ENCODE results near the gene KIAA0586. TPM values are rescaled to one million over a fixed set of nuclear protein-coding genes. Genes with fewer than 3 reads are reported as not detected.

KIAA0586 gene
- total and polyA plus RNA-seq, 9 of the 15 experiments (the other 6 are each of a cell fraction or from before 2014, with no cell fraction given) = 11.2 to 30.9 (median 22.6) TPM

DNA sequence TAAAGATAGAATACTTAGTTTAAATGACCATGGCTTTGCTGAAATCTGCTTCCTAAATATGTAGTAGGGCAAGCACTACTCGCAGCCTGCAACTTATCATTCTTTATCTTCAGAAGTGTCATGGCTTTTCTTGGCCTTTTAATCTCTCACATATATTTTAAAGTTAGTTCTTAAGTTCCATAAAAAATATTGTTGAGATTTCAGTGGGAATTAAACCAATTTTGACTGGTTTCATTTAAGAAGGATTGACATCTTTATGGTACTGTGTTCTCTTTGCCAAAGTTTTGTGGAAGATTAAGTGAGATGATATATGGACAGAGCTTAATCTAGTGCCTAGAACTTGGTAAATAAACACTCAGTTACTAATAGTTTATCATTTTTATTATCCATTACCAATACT is 56.7 kb downstream of the KIAA0586 start:
- Histone ChIP-seq H3K9me3 (replicated peaks; ENCODE audit: control insufficient read depth, insufficient read depth, low read depth, low read length) (no peaks in the 10 kb centered on the region), H3K4me2 (ENCODE audit: insufficient read depth, low read length) (no peak overlapping the region), H3K9me1 (ENCODE audit: control insufficient read depth, insufficient read depth, low read length) (no peaks in the 10 kb centered on the region), H3K9ac (ENCODE audit: insufficient read depth in 1 of 2, low read depth in 2 of 2, low read length in 2 of 2) (no peak overlapping the region), H3K36me3 (ENCODE audit: control insufficient read depth, insufficient read depth, low read length) (peaks cover 22% of the 10 kb centered on the region; the same call in 2 of the 3 replicates), H3K79me2 (ENCODE audit: control insufficient read depth, insufficient read depth, low read length) (no peaks in the 10 kb centered on the region), H3K4me1 (replicated peaks in 1 of 2; ENCODE audit: control insufficient read depth in 2 of 2, insufficient read depth in 2 of 2, low read length in 2 of 2) (no peaks in the 10 kb centered on the region), H2AFZ (ENCODE audit: low read depth, low read length) (no peak overlapping the region), H4K20me1 (replicated peaks; ENCODE audit: control insufficient read depth, insufficient read depth, low read length) (no peaks in the 10 kb centered on the region), H3K27ac (ENCODE audit: extremely low read depth, low read depth, low read length) (no peak overlapping the region), H3K27me3 (ENCODE audit: control insufficient read depth in 2 of 2, insufficient read depth in 2 of 2, low read length in 2 of 2) (no peaks in the 10 kb centered on the region), H3K4me3 (no peak overlapping the region)
- ChIA-PET POLR2A (no interaction called here), CTCF (ENCODE audit: low intra/inter-chr PET ratio) (no interaction called here)
- FAIRE-seq (no peak), ATAC-seq (no peak), DNase-seq (ENCODE audit: extremely low read depth in 1 of 4, low spot score in 3 of 4) (no peak)
- 23% methylated on average over 1 of the region's 1 CpG for WGBS (ENCODE audit: insufficient coverage, low coverage, missing lambda C conversion rate)
- intact Hi-C loops (cut with micrococcal nuclease) (no loop called here), in situ Hi-C loops (cut with MboI) (no loop called here)
- BruUV-seq (replicated peaks) = no TSS peak
- TF ChIP-seq CREBBP (IDR thresholded peaks at IDR 0.05; ENCODE audit: low read depth, low read length) (no peak), ZNF444 (CRISPR knock-in tag; IDR thresholded peaks at IDR 0.05) (no peak), POLR2AphosphoS2 (IDR thresholded peaks at IDR 0.05; ENCODE audit: low read length) (no peak), SRSF3 (IDR thresholded peaks at IDR 0.05; ENCODE audit: insufficient read depth, low read length) (no peak)

GRCh38 chr14:58488550-58488949 is 61.0 kb downstream of the KIAA0586 start:
- Histone ChIP-seq H3K36me3 (ENCODE audit: control insufficient read depth, insufficient read depth, low read length) (peaks cover 41% of the 10 kb centered on the region), H4K20me1 (replicated peaks; ENCODE audit: control insufficient read depth, insufficient read depth, low read length) (no peaks in the 10 kb centered on the region), H3K79me2 (ENCODE audit: control insufficient read depth, insufficient read depth, low read length) (no peaks in the 10 kb centered on the region), H2AFZ (ENCODE audit: low read depth, low read length) (no peak overlapping the region), H3K4me1 (replicated peaks in 1 of 2; ENCODE audit: control insufficient read depth in 2 of 2, insufficient read depth in 2 of 2, low read length in 2 of 2) (no peaks in the 10 kb centered on the region), H3K9ac (ENCODE audit: insufficient read depth in 1 of 2, low read depth in 2 of 2, low read length in 2 of 2) (no peak overlapping the region), H3K9me3 (replicated peaks; ENCODE audit: control insufficient read depth, insufficient read depth, low read depth, low read length) (no peaks in the 10 kb centered on the region), H3K9me1 (ENCODE audit: control insufficient read depth, insufficient read depth, low read length) (no peaks in the 10 kb centered on the region), H3K4me2 (ENCODE audit: insufficient read depth, low read length) (no peak overlapping the region), H3K27ac (ENCODE audit: extremely low read depth, low read depth, low read length) (no peak overlapping the region), H3K4me3 (no peak overlapping the region), H3K27me3 (ENCODE audit: control insufficient read depth in 2 of 2, insufficient read depth in 2 of 2, low read length in 2 of 2) (no peaks in the 10 kb centered on the region)
- CTCF ChIA-PET (ENCODE audit: low intra/inter-chr PET ratio) = no interaction called here
- in situ Hi-C loops (cut with MboI) (no loop called here), intact Hi-C loops (cut with micrococcal nuclease) (no loop called here)
- WGBS (ENCODE audit: insufficient coverage, low coverage, missing lambda C conversion rate) = 75% methylated on average over 1 of the region's 1 CpG
- no TSS peak for BruUV-seq (replicated peaks)
- POLR2A ChIA-PET = no interaction called here
- no peak for ATAC-seq
- no peak for FAIRE-seq
- no peak for DNase-seq (ENCODE audit: extremely low read depth in 1 of 4, low spot score in 3 of 4)
- TF ChIP-seq ZFX (CRISPR knock-in tag; IDR thresholded peaks at IDR 0.05) = no peak
- no peak for TF ChIP-seq YY1 (IDR thresholded peaks at IDR 0.05; ENCODE audit: borderline replicate concordance in 1 of 3, control insufficient read depth in 1 of 3, extremely low read depth in 1 of 3, insufficient read depth in 3 of 3, insufficient read length in 1 of 3, insufficient replicate concordance in 2 of 3, low read depth in 1 of 3, low read length in 2 of 3)
- TF ChIP-seq MTF1 (CRISPR knock-in tag; IDR thresholded peaks at IDR 0.05; ENCODE audit: borderline replicate concordance) = no peak
- no peak for TF ChIP-seq ZNF41 (CRISPR knock-in tag; conservative IDR thresholded peaks at IDR 0.05)
- TF ChIP-seq ZNF76 (CRISPR knock-in tag; IDR thresholded peaks at IDR 0.05; ENCODE audit: borderline replicate concordance) = no peak
- no peak for TF ChIP-seq ATF1 (CRISPR knock-in tag; IDR thresholded peaks at IDR 0.05)
- TF ChIP-seq ATF1 (tag; IDR thresholded peaks at IDR 0.05) = no peak
- TF ChIP-seq PURB (CRISPR knock-in tag; IDR thresholded peaks at IDR 0.05; ENCODE audit: low read depth) = no peak
- TF ChIP-seq STAG1 (CRISPR knock-in tag; IDR thresholded peaks at IDR 0.05; ENCODE audit: borderline replicate concordance) = no peak
- TF ChIP-seq, protein P1, sequence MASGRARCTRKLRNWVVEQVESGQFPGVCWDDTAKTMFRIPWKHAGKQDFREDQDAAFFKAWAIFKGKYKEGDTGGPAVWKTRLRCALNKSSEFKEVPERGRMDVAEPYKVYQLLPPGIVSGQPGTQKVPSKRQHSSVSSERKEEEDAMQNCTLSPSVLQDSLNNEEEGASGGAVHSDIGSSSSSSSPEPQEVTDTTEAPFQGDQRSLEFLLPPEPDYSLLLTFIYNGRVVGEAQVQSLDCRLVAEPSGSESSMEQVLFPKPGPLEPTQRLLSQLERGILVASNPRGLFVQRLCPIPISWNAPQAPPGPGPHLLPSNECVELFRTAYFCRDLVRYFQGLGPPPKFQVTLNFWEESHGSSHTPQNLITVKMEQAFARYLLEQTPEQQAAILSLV (tag; IDR thresholded peaks at IDR 0.05) = no peak
- no peak for TF ChIP-seq CREB1 (IDR thresholded peaks at IDR 0.05)
- no peak for TF ChIP-seq CREB1 (CRISPR knock-in tag; IDR thresholded peaks at IDR 0.05)
- TF ChIP-seq WHSC1 (IDR thresholded peaks at IDR 0.05; ENCODE audit: low read length) = no peak
- no peak for TF ChIP-seq RAD51 (IDR thresholded peaks at IDR 0.05; ENCODE audit: borderline replicate concordance, low read depth)
- no peak for TF ChIP-seq CSDE1 (IDR thresholded peaks at IDR 0.05)
